NB4 (cell line): ENCODE data around the gene GRID2.

Source experiments
- MYC ChIP-seq: IDR thresholded peaks from 2 replicates; pipeline ENCODE4 v1.6.1; 2011; ENCODE audit warnings: low read depth, low read length
- POLR2A ChIP-seq: IDR thresholded peaks from 2 replicates; pipeline ENCODE4 v1.6.1; 2011; ENCODE audit warnings: mild to moderate bottlenecking; ENCODE audit not compliant: insufficient read length; ENCODE audit errors: extremely low read depth

DNA sequence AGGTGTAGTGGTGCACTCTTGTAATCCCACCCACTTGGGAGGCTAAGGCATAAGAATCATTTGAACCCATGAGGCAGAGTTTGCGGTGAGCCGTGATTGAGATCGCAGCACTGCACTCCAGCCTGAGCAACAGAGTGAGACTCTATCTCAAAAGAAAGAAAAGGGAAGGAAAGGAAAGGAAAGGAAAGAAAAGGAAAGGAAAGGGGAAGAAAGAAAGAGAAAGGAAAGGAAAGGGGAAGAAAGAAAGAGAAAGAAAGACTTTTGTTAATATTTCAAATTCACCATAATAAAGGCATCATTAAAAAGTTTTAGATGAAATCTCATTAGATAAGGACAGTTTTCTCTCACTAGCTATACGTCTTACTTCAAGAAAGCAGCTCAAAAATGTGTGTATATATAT lies 864.3 kb downstream of the GRID2 start:
- no peak for TF ChIP-seq POLR2A
- TF ChIP-seq MYC, result no peak
